Astrocyte (in vitro differentiated cells and primary cell): ENCODE results near the gene B2M.

Experiments used
- CTCF ChIP-seq: IDR thresholded peaks from 2 replicates; pipeline ENCODE4 v1.5.1; 2011; ENCODE audit warnings: low read depth, mild to moderate bottlenecking, inconsistent platforms, low read length, moderate library complexity; ENCODE audit not compliant: insufficient read depth
- EZH2 ChIP-seq: IDR thresholded peaks from 2 replicates; pipeline ENCODE4 v1.6.1; 2012; ENCODE audit warnings: mild to moderate bottlenecking, low read length, inconsistent platforms; ENCODE audit not compliant: insufficient read depth

GRCh38 chr15:44718180-44718926 lies 7.0 kb downstream of the B2M start:
- TF ChIP-seq CTCF = no peak
- no peak for TF ChIP-seq EZH2
